Activated CD4-positive, alpha-beta T cell treated with anti-CD3 and anti-CD28 coated beads, Interleukin-2, Interleukin-4, amounts not matched to agents 100 ng/mL and 50 ng/mL, durations not matched to agents 16 hours and 8 hours (primary cell): ENCODE measurements around the gene MS4A18.
A peak's percentile ranks its signal among the peaks of the same experiment; 100 is the strongest.

Source experiments
- DNase-seq: peaks from one replicate; pipeline ENCODE4 v3.0.0-alpha.2; 2020; ENCODE audit warnings: low spot score

Gene MS4A18

DNA sequence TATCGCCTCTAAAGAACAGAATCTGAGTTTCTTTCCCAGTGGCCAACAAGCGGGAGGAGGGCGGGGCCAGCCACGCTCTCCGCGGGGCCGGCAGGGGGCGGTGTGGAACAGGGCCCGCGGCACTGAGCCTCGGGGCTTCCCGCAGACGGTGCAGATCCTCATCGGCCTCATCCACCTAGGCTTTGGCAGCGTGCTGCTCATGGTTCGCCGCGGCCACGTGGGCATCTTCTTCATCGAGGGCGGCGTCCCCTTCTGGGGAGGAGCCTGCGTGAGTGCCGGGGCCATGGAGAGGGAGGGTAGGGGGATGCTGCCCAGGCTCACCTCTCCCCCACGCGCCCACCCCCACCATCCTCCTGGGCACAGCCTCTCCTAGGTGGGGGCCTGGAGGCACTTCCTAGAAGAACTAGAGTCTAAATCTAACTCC lies 42.9 kb downstream of the MS4A18 start:
- no peak for DNase-seq

- DNase-seq = no peak
Measured at GRCh38 chr11:60768202-60768601, 43.7 kb downstream of the MS4A18 start.

- DNase-seq = no peak
Measured at GRCh38 chr11:60769273-60769672, 44.8 kb downstream of the MS4A18 start.

- no peak for DNase-seq
Measured at GRCh38 chr11:60769811-60770210, 45.3 kb downstream of the MS4A18 start.

DNA sequence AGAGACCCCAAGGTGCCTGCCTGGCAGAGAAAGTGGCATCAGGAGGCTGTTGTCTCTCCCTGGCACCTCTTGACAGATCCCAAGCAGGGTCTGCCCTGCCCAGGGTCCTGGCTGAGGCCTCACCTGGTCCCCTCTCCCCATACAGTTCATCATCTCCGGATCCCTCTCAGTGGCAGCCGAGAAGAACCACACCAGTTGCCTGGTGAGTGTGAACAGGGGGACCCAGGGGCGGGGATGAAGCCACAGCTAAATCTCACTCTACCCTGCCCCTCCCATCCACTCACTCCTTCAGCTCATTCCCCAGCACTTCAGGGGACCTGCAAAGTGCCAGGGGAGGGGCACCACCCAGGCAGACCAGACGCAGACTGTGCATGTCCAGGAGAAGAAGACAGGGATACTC lies 46.6 kb downstream of the MS4A18 start:
- DNase-seq = no peak

DNA sequence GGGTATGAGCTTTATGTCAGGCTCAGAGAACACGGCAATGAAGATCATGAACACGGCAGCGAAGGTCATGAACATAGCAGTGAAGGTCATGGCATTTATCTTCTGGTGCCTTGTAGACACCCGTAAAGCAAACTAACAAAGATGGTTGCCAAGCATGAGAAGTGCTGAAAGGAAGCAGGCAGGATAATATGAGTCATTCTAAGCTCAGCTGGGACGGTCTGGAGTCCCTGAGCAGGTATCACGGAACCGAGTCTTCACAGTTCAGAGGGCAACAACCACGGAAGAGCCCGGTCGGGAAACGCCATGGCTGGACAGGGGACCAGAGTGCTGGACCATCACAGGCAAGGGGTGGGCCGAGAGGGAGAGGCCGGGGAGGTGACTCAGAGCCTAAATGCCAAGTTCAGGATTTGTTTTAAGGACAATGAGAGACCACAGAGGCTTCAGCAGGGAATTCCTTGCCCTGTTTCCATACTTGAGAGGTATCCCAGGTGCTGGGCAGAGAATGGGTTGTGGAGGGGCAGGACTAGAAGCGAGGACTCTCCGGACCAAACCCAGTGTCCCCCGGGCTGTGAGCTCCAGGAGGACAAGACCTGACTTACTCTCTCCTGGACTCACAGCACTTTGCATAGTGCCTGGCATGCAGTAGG lies 47.5 kb downstream of the MS4A18 start:
- DNase-seq = no peak

DNA sequence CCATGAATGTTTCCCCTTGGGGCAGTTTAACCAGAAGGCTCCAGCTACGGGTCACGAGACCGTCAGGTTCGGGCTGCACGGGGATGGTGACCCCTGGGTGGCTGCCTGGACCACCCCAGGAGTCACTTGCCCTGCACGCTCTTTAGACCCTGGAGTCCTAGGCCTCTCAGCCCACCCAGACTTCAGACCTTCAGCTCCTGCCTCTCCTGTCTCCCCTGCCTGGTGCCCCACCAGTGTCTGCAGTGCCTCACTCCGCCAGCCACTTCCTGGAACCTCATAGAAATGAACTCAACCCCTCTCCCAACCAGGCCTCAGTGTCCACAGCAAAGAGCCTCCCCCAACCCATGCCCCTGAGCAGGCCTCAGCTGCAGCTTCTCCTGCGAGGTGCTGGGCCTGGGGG lies 48.1 kb downstream of the MS4A18 start:
- no peak for DNase-seq

- no peak for DNase-seq
Measured at GRCh38 chr11:60774726-60775125, 50.2 kb downstream of the MS4A18 start.

DNA sequence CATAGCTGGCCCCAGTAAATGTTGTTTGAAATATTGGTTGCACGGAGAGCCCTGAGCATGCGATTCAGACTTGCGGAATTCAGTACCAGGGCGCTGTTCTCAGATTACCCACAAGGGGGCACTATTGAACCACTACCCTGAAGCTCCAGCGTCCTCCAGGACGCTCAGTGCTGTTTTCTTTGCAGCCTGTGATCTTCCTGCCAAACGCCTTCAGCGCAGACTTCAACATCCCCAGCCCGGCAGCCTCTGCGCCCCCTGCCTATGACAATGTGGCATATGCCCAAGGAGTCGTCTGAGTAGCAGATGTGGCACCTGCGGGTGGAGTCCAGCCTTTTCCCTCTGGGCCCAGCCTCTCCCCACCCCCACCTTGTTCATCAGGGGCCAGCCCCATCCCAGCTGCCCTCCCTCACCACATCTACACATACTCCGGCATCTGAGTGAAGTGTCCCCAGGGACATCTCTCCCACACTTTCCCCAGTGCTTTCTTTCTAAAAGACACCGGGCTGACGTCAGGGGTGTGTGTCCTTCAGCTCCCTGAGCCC lies 51.0 kb downstream of the MS4A18 start:
- peak; percentile 88 for DNase-seq

DNA sequence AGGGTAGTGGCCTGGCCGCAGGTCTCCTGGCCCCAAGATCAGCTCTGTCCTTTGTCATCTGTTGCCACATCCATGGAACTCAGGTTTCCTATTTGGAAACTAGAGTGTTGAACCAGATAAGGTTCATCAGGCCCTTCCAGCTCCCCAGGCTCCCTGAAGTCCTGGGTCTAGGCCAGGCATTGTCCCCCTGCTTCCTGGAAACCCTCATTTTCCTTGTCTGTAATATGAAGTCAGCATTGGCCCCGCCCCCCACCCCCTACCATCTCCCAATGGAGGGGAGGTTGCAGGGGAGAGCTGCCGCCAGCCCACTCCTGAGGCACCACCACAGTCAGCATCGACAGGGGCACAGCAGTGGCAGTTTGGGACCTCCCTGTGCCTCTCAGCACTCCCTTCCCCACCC lies 51.6 kb downstream of the MS4A18 start:
- DNase-seq = no peak

GRCh38 chr11:60777106-60777505 lies 52.6 kb downstream of the MS4A18 start:
- no peak for DNase-seq

GRCh38 chr11:60777572-60777971 lies 53.1 kb downstream of the MS4A18 start:
- DNase-seq = no peak

DNA sequence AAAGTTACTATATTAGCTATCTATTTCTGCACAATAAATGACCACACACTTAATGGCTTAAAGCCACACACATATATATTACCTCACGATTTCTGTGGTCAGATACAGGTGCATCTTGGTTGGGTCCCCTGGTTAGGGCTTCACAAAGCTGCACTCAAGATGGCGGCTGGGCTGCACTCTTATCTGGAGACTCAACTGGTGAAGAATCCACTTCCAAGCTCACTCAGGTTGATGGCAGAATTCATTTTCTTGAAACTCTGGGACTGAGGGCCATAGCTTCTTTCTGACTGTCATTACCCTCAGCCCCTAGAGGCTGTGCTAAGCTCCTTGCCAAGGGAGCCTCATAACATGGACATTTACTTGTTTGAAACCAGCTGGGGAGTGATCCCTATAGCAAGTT lies 55.5 kb downstream of the MS4A18 start:
- no peak for DNase-seq

GRCh38 chr11:60780774-60781173 lies 56.3 kb downstream of the MS4A18 start:
- DNase-seq = no peak

GRCh38 chr11:60781286-60781980 lies 56.9 kb downstream of the MS4A18 start:
- DNase-seq = no peak

- no peak for DNase-seq
Measured at GRCh38 chr11:60781981-60782316, 57.4 kb downstream of the MS4A18 start.

DNA sequence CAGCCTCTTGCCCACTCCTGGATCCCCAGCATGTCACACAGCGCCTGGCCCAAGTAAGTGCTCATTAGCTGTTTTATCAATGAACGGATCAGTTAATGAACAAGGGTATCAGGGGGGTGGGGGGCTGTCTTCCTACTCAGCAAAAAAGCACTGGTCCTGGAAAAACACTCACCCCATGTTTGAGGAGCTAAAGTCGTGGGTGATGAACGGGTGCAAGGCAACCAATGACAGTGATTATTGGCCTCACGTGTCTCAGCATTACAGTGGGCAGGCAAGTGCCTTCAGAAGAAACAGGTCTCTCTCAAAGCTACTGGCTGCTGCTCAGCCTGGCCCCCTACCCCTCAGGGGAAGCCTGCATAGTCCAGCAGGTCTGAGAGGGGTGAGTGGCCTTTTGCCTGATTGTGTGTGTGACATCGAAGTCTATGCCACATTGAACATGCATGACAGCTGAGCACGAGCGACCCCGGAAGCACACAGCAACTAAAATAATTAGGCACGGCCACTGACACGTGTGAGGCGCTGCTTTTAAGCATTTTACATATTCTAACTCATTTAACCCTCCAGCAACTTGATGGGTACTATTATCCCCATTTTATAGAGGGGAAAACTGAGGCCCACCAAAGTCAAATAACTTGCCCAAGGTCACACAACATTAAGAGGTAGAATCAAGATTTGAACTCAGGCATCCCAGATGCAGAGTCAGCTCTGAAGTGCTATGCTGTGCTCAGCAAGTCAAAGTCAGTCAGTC lies 58.0 kb downstream of the MS4A18 start:
- DNase-seq = no peak

GRCh38 chr11:60783141-60783484 lies 58.6 kb downstream of the MS4A18 start:
- no peak for DNase-seq

GRCh38 chr11:60783911-60784310 lies 59.4 kb downstream of the MS4A18 start:
- DNase-seq = no peak

DNA sequence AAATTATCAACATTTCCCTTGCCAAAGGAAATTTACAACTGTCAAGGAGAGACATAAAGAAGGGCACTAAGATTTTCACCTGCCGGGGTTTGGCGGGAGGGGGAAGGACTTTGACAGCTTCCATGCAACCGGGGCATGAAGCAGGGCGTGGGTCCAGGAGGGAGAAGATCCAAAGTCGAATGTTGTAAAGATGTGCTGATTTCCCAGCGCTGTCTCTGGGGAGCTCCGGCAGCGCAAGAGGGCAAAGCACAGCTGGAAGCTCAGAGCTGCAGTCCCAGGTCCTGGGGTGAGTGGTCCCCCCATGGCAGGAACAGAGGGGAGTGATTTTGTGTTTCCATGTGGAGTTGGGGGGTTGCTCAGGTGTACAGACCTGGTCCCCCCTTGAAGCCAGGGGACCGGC lies 60.6 kb downstream of the MS4A18 start, which contains the start of gene MS4A10:
Gene MS4A10 (plus strand): TSS at position 198 of the 400 bp plus-strand sequence. CDS start 5,003 bp downstream, outside the sequence.
- no peak for DNase-seq

DNA sequence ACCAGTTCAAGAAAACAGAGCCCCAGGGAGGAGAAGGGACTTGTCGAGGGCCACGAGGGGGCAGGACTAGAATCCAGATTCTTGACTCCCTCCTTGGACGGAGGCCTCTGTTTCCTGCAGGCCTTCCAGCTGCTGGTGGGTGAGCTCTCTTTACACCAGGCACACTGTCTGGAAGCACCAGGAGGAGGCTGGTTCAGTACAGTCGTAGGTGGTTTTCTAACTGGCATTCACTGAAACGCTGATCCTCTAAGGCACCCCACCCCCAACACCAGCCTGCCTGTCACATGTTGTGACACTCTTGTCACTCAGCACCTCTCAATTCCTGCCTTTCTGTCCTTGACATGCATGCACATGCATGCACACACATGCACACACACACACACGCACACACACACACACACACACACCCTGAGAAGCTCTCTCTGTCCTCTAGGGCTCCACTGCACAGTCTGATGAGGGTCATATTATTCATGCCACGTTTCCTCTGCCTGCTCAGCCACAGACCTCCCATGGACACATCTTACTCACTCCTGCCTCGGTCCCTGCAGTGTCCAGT lies 61.4 kb downstream of the MS4A18 start:
- DNase-seq = no peak

- DNase-seq = no peak
Measured at GRCh38 chr11:60786811-60787567, 62.5 kb downstream of the MS4A18 start.
